HCT116 (cell line): Measurements from ENCODE around the gene ADK. TPM values are rescaled to one million over a fixed set of nuclear protein-coding genes. Genes with fewer than 3 reads are reported as not detected.

ENCODE experiments used
- ATAC-seq: fragments of 200-7000 bp; cut with Tn5 transposase; 2 replicates; pipeline ENCODE4 v1.9.1; 2020; ENCODE audit warnings: mild to moderate bottlenecking, moderate library complexity
- BruUV-seq: library from RNA; stranded (reverse); fragments of 400-500 nt; replicated peaks from 2 replicates; lab custom pipeline; 2021; lab: Mats Ljungman, UMichigan
- CTCF ChIA-PET: fragments of 300-600 bp; sonication (Branson Sonifier 250); formaldehyde crosslinking; loops from one replicate; lab custom pipeline; 2021; ENCODE audit warnings: antibody characterized with exemption; lab: Charles Lee
- POLR2A ChIA-PET: fragments of 300-600, 350-600 bp; sonication (Branson Sonifier 250); formaldehyde crosslinking; loops from one replicate; lab custom pipeline; 2021; ENCODE audit warnings: antibody characterized with exemption; lab: Charles Lee
- RAD21 ChIA-PET, 2 experiments: fragments of 300-600 bp; sonication (Branson Sonifier 250); formaldehyde crosslinking; loops; one replicate each; lab custom pipeline; 2023; ENCODE audit warnings: low total read pairs in 2 of 2; ENCODE audit not compliant: uncharacterized antibody in 2 of 2, unreplicated experiment in 2 of 2, low non-redundant PET in 1 of 2; lab: Charles Lee
- DNase-seq: peaks from one replicate; pipeline ENCODE4 v3.0.0-alpha.2; 2010; ENCODE audit warnings: low read depth, low spot score
- H2AFZ ChIP-seq: fragments of 200-600 bp; shearing (Covaris generic), sonication (generic); 2 replicates; pipeline ENCODE4 v1.6.1; 2017; ENCODE audit warnings: low read depth, mixed run types, mixed read lengths, antibody characterized with exemption, low read length; ENCODE audit not compliant: poor library complexity, severe bottlenecking
- H3K27ac ChIP-seq: 2 replicates; pipeline ENCODE4 v1.5.1; 2012; ENCODE audit warnings: low read depth, low read length
- H3K27me3 ChIP-seq: fragments of 200-600 bp; sonication (generic); 2 replicates; pipeline ENCODE4 v1.6.1; 2016; ENCODE audit warnings: mixed run types, low read length, mixed read lengths; ENCODE audit not compliant: insufficient read depth
- H3K36me3 ChIP-seq, 2 experiments: fragments of 200-500 bp in 1 of 2; fragments of 200-600 bp in 1 of 2; sonication (Bioruptor generic) in 1 of 2; sonication (generic) in 1 of 2; 2 replicates each; pipeline versions ENCODE4 v1.5.1 to v1.6.1; 2014 to 2016; ENCODE audit warnings: low read length in 2 of 2, inconsistent platforms in 1 of 2, mixed read lengths in 1 of 2, mixed run types in 1 of 2; ENCODE audit not compliant: insufficient read depth in 2 of 2, control insufficient read depth in 1 of 2
- H3K4me1 ChIP-seq, 2 experiments: fragments of 200-600 bp in 1 of 2; sonication (generic) in 1 of 2; 2 replicates each; pipeline versions ENCODE4 v1.5.1 to v1.6.1; 2012 to 2017; ENCODE audit warnings: low read length in 2 of 2, inconsistent platforms in 1 of 2, mild to moderate bottlenecking in 1 of 2, mixed read lengths in 1 of 2, mixed run types in 1 of 2, moderate library complexity in 1 of 2; ENCODE audit not compliant: insufficient read depth in 2 of 2, control insufficient read depth in 1 of 2
- H3K4me2 ChIP-seq: fragments of 200-600 bp; sonication (generic); 2 replicates; pipeline ENCODE4 v1.6.1; 2017; ENCODE audit warnings: mixed run types, low read length, mixed read lengths
- H3K4me3 ChIP-seq, 2 experiments: fragments of 200-600 bp in 1 of 2; sonication (generic) in 1 of 2; replicated peaks in 1 of 2; 2 replicates each; pipeline ENCODE4 v1.5.1; 2011 to 2016; ENCODE audit warnings: low read length in 2 of 2, control low read depth in 1 of 2, low read depth in 1 of 2, mild to moderate bottlenecking in 1 of 2, mixed read lengths in 1 of 2, mixed run types in 1 of 2
- H3K79me2 ChIP-seq: fragments of 200-600 bp; sonication (generic); 2 replicates; pipeline ENCODE4 v1.6.1; 2017; ENCODE audit warnings: mild to moderate bottlenecking, mixed run types, low read length, moderate library complexity, mixed read lengths; ENCODE audit not compliant: insufficient read depth
- H3K9ac ChIP-seq: fragments of 200-600 bp; sonication (generic); 2 replicates; pipeline ENCODE4 v1.6.1; 2016; ENCODE audit warnings: low read length, mixed read lengths
- H3K9me2 ChIP-seq: fragments of 200-600 bp; sonication (generic), shearing (Covaris generic); 2 replicates; pipeline ENCODE4 v1.6.1; 2017; ENCODE audit warnings: mixed run types, mild to moderate bottlenecking, moderate library complexity; ENCODE audit not compliant: insufficient read depth
- H3K9me3 ChIP-seq, 2 experiments: fragments of 200-500 bp in 1 of 2; fragments of 200-600 bp in 1 of 2; sonication (Bioruptor generic) in 1 of 2; sonication (generic) in 1 of 2; 2 replicates each; pipeline ENCODE4 v1.6.1; 2014 to 2017; ENCODE audit warnings: low read length in 2 of 2, mixed read lengths in 2 of 2, inconsistent platforms in 1 of 2, low read depth in 1 of 2, mild to moderate bottlenecking in 1 of 2, mixed run types in 1 of 2, moderate library complexity in 1 of 2; ENCODE audit not compliant: control insufficient read depth in 1 of 2, insufficient read depth in 1 of 2
- H4K20me1 ChIP-seq: fragments of 200-600 bp; sonication (generic), shearing (Covaris generic); 2 replicates; pipeline ENCODE4 v1.6.1; 2017; ENCODE audit warnings: mixed run types, mild to moderate bottlenecking, moderate library complexity; ENCODE audit not compliant: insufficient read depth
- CEBPB ChIP-seq: IDR thresholded peaks from 2 replicates; pipeline ENCODE4 v1.6.1; 2012; ENCODE audit warnings: low read depth
- EGR1 ChIP-seq: IDR thresholded peaks from 2 replicates; pipeline ENCODE4 v1.6.1; 2012; ENCODE audit warnings: low read depth
- EZH2 ChIP-seq: fragments of 200-600 bp; sonication (generic); IDR thresholded peaks from 2 replicates; pipeline ENCODE4 v1.6.1; 2017; ENCODE audit warnings: antibody characterized with exemption, mixed run types
- SP1 ChIP-seq: IDR thresholded peaks from 2 replicates; pipeline ENCODE4 v1.6.1; 2012; ENCODE audit warnings: low read depth
- intact Hi-C: fragments of 100-400 bp; cut with micrococcal nuclease; formaldehyde crosslinking; loops from 2 replicates; pipeline ENCODE4 v1.10.0; 2022
- total RNA-seq: library from RNA; stranded (reverse); gene quantifications from one replicate; pipeline ENCODE4 v1.2.1, GENCODE V29; 2021; ENCODE audit not compliant: unreplicated experiment

Gene ADK
- total RNA-seq, 1 experiment from 2014 or later = 55.0 TPM

DNA sequence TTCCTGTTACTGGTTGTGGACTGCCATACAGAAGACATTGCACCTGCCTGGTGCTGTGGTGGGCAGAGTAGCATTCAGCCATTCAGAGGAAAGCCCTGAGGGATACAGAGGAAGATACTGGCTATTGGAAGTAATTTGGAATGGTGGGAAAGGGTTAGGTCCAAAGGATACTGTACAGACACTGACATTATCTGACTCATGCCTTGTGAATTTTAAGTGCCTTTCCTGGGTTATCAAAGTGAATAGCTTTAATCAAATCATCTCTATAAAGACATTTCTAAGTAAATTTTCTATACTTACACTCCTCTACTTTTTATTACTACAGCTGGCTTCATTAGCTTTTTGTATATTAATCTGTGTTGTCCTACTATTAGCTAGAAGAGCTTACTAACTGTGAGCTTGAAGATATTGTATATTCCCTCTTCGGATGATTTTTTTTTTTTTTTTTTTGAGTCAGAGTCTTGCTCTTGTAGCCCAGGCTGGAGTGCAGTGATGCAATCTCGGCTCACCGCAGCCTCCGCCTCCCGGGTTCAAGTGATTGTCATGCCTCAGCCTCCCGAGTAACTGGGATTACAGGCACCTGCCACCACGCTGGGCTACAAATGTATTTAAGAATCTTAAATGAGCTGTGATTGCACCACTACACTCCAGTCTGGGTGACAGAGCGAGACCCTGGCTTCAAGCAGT lies 186.5 kb downstream of the ADK start:
- Histone ChIP-seq H3K27me3 (no peaks in the 10 kb centered on the region), H2AFZ (no peak overlapping the region), H3K4me2 (peak overlapping the region; percentile 26), H3K9ac (no peak overlapping the region), H3K36me3 (no peaks in the 10 kb centered on the region), H3K79me2 (peaks cover 3% of the 10 kb centered on the region; the same call in 1 of the 2 replicates), H3K4me3 (no peak overlapping the region), H3K4me1 (peaks cover 2 to 12% of the 10 kb centered on the region in 2 experiments; a peak in 2 of 4 replicates), H3K9me2 (no peaks in the 10 kb centered on the region), H3K9me3 (no peaks in the 10 kb centered on the region), H4K20me1 (no peaks in the 10 kb centered on the region), H3K27ac (no peak overlapping the region)
- no peak for DNase-seq
- TF ChIP-seq EZH2 = no peak
- 0 out of 2 replicates have a peak, but pooled peaks have one; percentile 38 for TF ChIP-seq CEBPB
- intact Hi-C loops = no loop called here
- BruUV-seq = no TSS peak
- RAD21 ChIA-PET = no interaction called here
- peak; percentile 53 for ATAC-seq
- CTCF ChIA-PET = no interaction called here
- POLR2A ChIA-PET = no interaction called here

GRCh38 chr10:74342991-74343390 lies 192.0 kb downstream of the ADK start:
- ATAC-seq (no peak), DNase-seq (no peak)
- H2AFZ ChIP-seq = no peak overlapping the region
- ChIA-PET CTCF (no interaction called here), POLR2A (no interaction called here), RAD21 (no interaction called here)
- 0 out of 4 replicates have a peak, but pooled peaks cover 0 to 7% of the 10 kb centered on the region in 2 experiments for H3K36me3 ChIP-seq
- no peak overlapping the region for H3K4me3 ChIP-seq
- H4K20me1 ChIP-seq = no peaks in the 10 kb centered on the region
- H3K9ac ChIP-seq = no peak overlapping the region
- peaks cover 12% of the 10 kb centered on the region for H3K79me2 ChIP-seq
- no peak overlapping the region for H3K4me2 ChIP-seq
- no peaks in the 10 kb centered on the region for H3K4me1 ChIP-seq
- intact Hi-C loops = no loop called here
- H3K9me3 ChIP-seq = peaks cover 9% of the 10 kb centered on the region in 2 experiments; a peak in 1 of 4 replicates
- H3K9me2 ChIP-seq = no peaks in the 10 kb centered on the region
- no peak overlapping the region for H3K27ac ChIP-seq
- no peaks in the 10 kb centered on the region for H3K27me3 ChIP-seq
- no TSS peak for BruUV-seq
- TF ChIP-seq SP1 (no peak), EGR1 (no peak)
